Hematopoietic multipotent progenitor cell treated with erythropoietin and hydrocortisone succinate and interleukin-3 and kit ligand, for 8 days (in vitro differentiated cells): ENCODE data around the gene HECW1.
"Not testable (repeated sequence)": the region's sequence is repeated elsewhere in the genome, so short reads cannot be mapped to it uniquely, and the experiment has no call there.

Experiments used
- DNase-seq: peaks from one replicate; pipeline ENCODE4 v3.0.0-alpha.2; 2015

HECW1 gene

DNA sequence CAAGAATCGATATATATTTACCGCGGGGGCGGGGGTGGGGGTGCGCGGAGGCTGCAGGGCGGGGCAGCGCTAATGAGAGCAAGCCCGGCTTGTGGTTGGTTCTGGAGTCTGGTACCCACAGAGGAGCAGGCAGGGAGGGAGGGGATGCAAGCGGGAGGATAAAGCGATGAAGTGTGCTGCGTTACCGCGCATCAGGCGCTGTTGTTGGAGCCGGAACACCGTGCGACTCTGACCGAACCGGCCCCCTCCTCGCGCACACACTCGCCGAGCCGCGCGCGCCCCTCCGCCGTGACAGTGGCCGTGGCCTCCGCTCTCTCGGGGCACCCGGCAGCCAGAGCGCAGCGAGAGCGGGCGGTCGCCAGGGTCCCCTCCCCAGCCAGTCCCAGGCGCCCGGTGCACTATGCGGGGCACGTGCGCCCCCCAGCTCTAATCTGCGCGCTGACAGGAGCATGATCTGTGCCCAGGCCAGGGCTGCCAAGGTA lies at the start of gene HECW1:
Gene HECW1, plus strand, starts transcription at position 189 of the 482 bp plus-strand sequence. CDS start 131,259 bp downstream, outside the sequence.
- no peak for DNase-seq

DNA sequence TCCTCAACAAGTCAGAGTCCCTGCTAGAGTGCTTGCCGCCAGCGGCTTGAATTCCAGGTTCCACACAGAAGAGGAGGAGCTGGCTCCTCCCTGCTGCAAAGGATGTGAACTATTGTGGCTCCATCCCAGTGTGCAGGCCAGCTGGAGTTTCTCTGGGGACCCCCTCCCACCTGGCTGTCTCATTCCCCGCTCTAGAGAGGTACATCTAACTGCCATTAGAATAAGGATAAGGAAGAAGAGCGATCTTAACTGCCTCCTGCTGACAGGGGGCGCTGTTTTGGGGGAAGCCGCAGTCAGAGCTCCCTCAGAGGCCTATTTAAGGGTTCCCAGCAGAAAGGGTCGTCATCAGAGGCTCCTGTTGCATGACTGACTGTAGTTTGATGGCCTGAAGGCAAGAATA lies 40.8 kb upstream of the HECW1 start:
- DNase-seq = peak; percentile 23

DNA sequence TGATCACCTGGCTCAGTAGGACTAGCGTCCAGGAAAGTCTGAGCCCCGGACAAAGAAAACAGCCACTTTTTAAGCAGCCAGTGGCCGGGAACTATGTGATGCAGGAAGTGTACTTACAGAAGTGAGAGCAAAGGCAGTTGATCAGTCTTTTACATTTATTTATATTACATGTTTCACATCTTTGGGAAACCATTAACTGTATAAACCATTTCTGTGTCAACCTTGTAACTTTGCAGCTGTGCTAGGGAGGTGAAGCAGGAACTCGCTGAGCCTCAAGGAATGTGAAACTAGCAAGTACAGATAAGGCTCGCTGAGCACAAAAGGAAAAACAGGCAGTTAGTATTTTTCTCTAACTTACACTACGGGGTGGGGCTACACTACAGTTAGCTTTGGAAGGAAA lies 39.9 kb upstream of the HECW1 start:
- DNase-seq = peak; percentile 55

DNA sequence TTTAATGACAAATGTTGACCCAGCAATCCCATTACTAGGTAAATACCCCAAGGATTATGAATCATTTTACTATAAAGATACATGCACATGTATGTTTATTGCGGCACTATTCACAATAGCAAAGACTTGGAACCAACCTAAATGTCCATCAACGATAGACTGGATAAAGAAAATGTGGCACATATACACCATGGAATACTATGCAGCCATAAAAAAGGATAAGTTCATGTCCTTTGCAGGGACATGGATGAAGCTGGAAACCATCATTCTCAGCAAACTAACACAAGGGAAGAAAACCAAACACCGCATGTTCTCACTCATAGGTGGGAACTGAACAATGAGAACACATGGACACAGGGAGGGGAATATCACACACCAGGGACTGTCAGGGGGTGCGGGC lies 38.6 kb upstream of the HECW1 start:
- DNase-seq = not testable (repeated sequence)

DNA sequence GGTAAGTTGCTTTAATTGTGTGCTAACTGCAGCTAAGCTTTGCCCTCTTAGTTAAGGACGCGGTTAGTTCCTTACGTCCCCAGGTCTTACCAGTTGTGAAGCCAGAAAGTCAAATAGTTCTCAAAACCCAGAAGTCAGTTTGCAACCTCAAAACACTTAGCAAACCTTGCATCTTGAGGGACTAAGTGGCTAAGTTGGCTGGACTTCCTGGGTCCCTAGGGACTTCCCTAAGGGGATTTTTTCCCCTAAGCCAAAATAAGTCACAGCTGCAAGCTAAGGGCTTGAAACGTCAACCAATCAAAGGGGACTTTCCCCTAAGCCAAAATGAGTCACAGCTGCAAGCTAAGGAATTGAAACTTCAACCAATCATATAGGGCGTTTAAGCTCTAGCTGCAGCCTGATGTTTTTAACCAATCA lies 36.2 kb upstream of the HECW1 start:
- DNase-seq = no peak

DNA sequence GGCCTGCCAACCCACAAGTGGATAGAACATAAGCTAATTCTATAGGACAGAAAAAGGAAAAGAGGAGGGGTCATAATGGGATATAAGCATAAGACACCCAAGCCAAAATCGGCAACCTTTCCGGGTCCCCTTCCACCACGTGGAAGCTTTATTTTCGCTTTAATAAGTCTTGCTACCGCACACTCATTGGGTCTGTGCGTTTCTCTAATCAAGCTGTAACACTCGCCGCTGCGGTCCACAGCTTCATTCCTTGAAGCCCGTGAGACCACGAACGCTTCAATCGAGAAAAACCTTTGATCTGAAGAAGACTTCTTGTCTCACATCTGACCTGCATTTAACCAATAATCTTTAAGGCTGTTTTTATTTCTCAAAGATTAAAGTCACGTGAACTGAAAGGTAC lies 35.8 kb upstream of the HECW1 start:
- no peak for DNase-seq

DNA sequence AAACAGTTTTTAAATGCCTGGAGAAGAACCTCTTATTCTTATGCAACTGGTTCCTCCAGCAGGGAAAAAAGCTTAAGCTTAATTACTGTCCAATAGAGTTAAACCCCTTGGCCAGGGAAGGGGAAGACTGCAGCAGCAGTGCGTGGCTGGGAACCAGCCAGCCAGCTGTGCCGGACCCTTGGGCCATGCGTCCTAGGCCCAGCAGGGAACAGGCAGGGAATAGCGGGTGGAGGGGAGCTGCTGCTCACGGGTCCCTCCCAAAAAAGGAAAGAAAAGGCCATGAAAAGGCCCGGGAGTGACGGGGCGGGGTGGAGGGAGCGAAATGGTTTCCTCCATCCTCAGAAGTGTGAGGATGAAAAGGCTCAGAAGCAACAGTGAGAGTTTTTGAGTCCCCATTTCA lies 35.2 kb upstream of the HECW1 start:
- no peak for DNase-seq

DNA sequence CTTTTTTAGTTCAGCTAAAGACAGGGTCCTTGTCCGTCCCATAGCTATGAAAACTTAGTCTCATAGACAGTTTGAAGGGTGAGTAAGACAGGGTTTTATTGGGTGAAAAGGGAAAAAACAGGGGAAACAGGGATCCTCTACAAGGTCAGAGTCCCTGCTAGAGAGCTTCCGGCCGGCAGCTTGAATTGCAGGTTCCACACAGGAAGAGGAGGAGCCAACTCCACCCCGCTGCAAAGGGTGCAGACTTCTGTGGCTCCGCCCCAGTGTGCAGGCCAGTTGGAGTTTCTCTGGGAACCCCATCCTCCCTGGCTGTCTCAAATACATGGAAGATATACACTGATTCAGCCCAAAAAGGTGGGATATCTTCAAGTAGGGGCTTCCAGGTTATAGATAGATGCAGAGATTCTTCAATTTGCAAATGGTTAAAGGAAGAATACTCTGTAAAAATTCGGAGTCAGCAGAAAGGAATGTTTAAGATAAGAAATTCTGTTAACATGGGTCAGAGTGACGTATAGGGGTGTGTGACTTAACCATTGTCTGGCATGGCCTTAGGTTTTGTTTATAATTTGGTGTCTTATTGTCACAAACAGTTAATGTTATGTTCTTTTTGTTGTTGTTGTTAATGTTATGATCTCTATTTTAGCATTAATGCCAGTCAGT lies 34.6 kb upstream of the HECW1 start:
- no peak for DNase-seq

DNA sequence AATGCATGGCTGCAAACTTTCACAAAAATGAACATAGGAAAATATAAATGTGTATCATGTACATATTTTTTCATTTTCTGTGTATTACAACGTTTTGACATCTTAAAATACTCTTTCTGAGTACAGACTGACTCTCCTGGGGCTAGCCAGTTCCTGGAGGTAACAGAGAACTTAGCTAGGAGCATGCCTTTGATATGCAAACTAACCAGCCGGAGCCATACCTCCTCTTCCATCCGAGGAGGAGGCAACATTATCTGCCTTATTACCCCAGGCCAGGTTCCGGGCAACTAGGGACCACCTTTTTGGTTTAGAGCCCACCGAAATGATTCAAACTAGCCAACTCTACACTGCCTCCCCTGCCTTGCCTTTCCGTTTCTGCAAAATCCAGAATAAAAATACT lies 33.7 kb upstream of the HECW1 start:
- DNase-seq = no peak

DNA sequence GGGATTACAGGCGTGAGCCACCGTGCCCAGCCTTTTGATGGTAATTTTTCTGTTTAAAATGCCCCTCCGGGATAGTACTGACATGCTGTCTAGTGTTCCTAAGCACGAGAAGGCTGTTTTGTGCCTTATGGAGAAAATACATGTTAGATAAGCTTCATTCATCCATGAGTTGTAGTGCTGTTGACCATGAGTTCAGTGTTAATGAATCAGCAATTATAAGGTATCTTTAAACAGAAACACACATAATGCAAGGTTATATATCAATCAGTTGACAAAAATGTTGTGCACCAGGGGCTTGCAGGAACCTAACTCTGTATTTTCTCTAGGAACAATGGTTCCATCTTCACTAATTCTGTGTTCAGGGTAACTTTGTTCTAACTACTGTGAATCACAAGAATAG lies 30.8 kb upstream of the HECW1 start:
- DNase-seq = no peak

DNA sequence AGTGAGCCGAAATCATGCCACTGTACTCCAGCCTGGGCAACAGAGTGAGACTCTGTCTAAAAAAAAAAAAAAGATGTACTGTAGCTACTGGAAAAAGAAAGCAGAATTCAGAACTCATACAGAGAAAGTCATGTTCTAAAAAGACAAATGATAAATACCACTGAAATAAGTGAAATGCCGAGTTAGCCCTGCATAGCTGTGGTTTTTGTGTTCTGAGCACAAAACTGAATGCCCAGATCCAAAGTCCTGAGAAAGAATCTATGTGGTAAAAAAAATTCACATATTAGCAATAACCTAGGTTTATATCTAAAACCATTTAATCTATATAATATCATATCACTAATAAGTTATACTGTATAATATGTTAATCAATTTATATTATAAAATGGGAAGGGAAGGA lies 29.3 kb upstream of the HECW1 start:
- DNase-seq = no peak

DNA sequence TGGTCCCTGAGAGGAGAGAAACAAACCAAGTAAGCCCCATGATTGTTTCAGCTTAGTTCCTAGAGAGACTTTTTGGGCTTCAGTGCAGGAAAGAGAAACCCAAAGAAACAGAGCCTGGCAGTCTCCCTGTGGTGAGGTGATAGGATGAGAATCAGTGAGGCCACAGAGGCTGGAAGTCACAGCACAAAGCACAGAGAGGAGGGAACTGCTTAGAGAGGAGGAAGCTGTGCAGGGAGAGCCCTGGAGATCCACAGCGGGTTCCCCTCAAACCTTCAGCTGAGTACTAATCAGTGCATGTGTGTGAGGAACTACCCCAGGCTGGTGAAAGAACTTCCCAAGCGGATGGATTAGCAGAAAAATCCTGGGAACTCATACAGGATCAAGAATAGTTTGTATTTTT lies 27.4 kb upstream of the HECW1 start:
- no peak for DNase-seq

DNA sequence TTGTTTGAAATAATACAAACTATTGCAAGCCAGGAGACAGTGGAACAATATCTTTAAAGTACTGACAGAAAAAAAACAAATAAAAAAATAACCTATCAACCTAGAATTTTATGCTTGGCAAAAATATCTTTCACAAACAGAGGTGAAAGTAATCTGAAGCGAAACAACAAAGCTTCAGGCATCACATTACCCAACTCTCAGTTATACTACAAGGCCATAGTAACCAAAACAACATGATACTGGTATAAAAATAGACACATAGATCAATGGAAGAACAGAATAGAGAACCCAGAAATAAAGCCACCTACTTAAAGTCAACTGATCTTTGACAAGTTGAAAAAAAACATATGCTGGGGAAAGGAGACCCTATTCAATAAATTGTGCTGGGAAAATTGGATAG lies 26.5 kb upstream of the HECW1 start:
- DNase-seq = no peak

DNA sequence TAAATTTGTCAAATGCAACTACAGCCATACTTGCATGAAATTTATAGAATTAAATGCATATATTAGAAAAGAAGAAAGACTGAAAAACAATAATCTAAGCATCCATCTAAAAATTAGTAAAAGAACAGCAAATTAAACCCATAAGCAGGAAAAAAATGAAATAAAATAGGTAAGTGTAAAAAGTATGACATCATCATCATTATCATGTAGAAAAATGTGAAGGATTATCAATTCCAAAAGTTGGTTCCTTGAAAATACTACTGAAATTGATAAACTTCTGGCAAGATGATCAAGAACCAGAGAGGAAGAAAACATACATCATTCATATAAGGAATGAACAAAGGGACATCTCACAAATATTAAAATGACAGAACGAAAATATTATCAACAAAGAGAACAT lies 19.6 kb upstream of the HECW1 start:
- no peak for DNase-seq

DNA sequence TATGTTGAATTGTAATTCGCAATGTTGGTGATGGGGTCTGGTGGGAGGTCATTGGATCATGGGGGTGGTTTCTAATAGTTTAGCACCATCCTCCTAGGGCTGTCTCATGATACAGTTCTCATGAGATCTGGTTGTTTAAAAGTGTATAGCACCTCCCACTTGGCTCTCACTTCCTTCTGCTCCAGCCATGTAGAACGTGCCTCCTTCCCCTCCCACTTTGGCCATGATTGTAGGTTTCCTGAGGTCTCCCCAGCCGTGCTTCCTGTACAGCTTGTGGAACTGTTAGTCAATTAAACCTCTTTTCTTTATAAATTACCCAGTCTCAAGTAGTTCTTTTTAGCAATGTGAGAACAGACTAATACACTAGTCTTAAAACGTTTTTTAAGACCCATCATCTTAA lies 15.6 kb upstream of the HECW1 start:
- no peak for DNase-seq

DNA sequence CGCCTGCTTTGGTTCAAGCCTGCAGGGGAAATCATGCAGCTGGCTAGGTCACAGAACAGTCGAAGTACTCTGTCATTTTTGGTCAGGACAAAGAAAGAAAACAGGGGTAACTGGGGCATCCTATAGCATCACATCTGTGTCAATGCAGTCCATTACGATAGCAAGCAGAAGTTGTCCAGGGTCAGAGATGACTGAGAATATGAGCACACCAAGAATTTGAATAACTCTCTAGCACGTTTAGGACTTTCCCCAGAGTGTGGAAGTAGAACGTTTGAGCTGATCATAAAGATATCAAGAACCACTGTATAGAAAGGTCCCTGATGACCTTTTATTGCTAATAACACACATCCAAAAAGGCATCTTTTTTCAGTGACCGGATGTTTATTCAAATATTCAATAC lies 12.7 kb upstream of the HECW1 start:
- DNase-seq = no peak

DNA sequence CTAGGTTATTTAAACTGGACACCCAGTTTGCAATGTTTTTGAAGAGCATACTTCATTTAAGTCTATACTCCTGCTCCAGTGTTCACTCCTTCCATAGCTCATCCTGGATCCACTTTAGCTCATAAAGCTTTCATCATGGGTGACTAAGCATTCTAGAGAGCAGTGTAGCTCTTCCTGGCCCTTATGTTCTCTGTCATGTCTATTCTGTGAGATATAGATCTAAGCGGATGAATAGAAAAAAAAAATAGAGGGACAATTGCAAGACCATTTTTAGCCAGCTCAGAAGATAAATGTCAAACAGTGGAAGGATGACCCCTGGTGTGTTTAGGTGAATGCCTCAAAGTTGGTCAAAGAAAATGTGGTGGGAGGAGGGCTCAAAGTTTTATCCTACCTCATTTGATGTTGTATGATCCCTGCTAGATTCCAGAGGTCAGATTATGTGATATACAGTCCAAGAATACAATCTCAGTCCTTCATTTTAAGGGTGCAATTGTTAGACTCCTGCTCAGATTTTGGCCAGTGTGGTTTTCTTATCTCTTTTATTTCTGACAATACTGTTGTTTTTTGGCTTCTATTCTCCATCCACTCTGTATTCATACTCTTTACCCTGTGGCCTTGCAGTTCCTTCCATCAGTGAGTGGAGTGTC lies 7.5 kb upstream of the HECW1 start:
- DNase-seq = no peak

DNA sequence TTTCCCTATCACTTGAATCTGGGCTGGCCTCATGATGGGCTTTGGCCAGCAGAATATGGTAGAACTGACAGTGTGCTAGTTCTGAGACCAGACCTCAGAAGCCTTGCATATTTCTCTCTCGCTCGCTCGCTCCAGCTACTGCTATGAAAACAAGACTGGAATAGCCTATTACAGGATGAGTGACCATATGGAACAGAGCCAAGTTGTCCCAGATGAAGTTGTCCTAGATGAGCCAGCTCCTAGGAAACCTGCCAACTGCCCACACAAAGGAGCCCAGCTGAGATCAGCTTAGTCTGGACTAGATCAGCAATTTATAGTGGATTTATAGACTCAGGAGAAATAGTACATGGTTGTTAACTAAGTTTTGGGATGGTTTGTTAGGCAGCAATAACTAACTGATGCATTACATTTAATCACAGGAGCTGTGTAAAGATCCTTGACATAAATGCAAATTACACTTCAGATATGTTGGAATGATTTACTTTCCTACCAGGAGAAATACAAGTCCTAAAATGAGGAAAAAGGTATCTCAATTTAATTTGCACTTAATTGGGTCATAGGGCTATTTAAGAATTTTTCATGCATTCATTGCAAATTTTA lies 6.8 kb upstream of the HECW1 start:
- DNase-seq = no peak

DNA sequence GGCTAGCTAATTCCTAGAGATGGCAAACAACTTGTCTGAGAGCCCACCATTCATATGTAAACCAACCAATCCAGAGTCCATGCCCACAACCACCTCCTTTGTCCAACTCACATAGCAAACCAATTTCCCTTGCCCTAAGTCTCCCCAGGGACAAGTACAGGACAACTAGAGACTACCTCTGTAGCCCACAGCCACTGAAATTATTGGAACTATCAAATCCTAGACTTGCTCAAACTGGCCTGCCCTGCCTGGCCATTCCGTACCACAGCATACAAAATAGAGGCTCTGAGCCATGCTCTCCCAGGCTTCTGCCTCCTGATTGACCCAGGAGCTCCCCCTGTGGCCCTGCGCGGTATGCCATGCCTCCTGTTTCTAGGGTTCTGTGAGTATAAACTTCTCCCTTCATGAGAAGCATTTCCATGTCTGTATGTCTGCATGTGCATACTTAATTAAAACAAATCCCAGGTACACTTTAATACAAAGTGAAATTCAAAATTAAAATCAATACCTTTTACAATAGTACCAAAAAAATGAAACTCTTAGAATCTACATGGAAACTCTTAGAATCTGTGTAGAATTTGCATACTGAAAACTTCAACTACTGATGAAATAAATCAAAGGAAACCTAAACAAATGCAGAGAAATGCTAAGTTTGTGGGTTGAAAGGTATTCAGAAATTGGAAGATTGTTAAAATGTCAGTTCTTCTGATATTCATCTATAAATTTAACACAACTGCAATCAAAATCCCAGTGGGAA lies 4.0 kb upstream of the HECW1 start:
- DNase-seq = peak; percentile 52

DNA sequence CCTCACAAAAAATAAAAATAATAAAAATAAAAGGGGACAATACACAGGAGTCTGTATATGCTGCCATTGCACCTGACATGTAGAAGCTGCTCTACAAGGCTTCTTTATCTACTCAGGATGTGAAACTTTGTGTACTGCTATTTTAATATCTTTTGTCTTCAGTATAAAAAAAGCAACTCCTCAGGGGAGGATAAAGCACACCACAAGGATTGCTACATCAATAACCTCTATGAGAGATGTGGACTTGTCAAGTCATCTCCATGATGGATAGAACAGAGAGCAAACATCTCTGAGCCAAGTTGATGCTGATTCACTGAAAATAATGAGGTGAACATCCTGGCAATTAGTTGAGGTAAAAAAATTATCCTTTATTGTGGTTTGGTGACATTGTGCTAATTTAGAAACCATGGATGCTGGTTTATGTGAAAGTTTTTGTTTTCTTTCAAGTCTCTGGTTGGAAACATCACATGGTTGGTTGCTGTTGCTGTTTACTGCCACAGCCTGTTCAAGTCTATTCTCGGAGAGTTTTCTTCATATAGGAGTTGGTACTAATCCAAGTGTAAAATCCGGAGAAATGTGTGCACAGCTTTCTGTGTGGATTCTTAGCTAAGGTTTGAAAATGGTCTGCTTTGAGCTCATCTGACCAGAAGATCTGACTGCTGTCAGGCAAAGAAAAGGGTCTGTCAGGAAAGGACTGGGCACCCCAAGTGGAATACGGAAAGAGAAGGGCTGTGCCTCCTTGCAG lies 1.5 kb upstream of the HECW1 start:
- no peak for DNase-seq

DNA sequence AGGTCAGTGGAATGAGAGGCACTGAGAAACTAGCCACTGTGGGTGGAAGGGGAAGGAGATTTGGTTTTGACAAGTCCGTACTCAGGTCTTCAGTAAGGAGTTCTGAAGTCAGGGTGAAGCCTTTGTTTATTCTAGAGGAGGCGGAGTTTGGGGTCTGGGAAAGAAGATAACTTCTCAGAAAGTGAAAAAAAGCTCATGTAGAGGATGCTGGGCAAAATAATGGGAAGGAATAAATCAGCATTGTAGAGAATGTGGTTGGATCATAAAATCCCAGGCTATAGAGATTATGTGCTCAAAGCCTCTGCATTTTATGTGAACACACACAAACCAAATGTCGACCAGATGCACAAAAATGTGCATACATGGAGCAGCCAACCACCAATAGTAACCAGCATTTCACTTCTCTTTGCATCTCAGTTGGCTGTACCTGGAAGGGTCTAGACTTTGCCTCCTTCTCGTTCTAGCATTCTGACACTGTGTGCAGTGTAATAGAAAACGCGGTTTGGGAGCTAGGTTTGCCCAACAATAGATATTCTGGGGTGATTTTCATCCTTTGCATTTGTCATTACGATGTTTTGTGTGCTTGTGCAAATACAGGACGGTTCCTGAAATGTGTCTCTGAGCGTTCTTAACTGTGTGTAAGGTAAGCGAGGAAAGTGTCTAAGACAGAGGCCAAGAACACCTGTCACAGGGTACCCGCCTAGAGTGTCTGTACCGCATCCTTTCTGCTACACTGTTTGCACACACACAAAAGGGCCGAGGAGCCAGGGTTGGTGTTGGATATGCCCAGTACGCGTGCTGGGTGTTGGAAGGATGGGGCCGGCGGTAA lies 603 bp upstream of the HECW1 start:
- no peak for DNase-seq
